Stimulated activated CD4-positive, alpha-beta T cell treated with anti-CD3 and anti-CD28 coated beads, TNF-alpha, amount 100 ng/mL, for 1 hour (primary cell): ENCODE results near the gene RTN4RL1.
A peak's percentile ranks its signal among the peaks of the same experiment; 100 is the strongest.

Experiments
- DNase-seq, 3 donors: peaks; one replicate each; pipeline ENCODE4 v3.0.0-alpha.2; 2020; ENCODE audit warnings: low read depth in 3 of 3, low spot score in 1 of 3

The RTN4RL1 gene

GRCh38 chr17:2025220-2025621 is at the start of gene RTN4RL1:
Gene RTN4RL1 (minus strand): TSS chr17:2025334. CDS start chr17:2024865, 469 bp downstream.
- DNase-seq: peak; percentile 42 to 57 (median 54)

GRCh38 chr17:2074919-2075318 is 49.8 kb upstream of the RTN4RL1 start:
- no peak for DNase-seq

GRCh38 chr17:2071455-2072281 is 46.5 kb upstream of the RTN4RL1 start:
- DNase-seq: no peak

GRCh38 chr17:2071024-2071385 is 45.9 kb upstream of the RTN4RL1 start:
- no peak for DNase-seq

- DNase-seq: no peak
Observed at GRCh38 chr17:2070241-2071023, 45.3 kb upstream of the RTN4RL1 start.

GRCh38 chr17:2068519-2069051 is 43.5 kb upstream of the RTN4RL1 start:
- DNase-seq: no peak

GRCh38 chr17:2068031-2068518 is 42.9 kb upstream of the RTN4RL1 start:
- no peak for DNase-seq

- no peak for DNase-seq
Observed at GRCh38 chr17:2067608-2068024, 42.5 kb upstream of the RTN4RL1 start.

- no peak for DNase-seq
Observed at GRCh38 chr17:2067048-2067561, 42.0 kb upstream of the RTN4RL1 start.

- no peak for DNase-seq
Observed at GRCh38 chr17:2065949-2066400, 40.8 kb upstream of the RTN4RL1 start.

GRCh38 chr17:2064980-2065785 is 40.0 kb upstream of the RTN4RL1 start:
- peak in 1 of 3 donors; percentile 50 for DNase-seq

GRCh38 chr17:2064520-2064971 is 39.4 kb upstream of the RTN4RL1 start:
- no peak for DNase-seq

- DNase-seq: no peak
Observed at GRCh38 chr17:2064147-2064489, 39.0 kb upstream of the RTN4RL1 start.

- no peak for DNase-seq
Observed at GRCh38 chr17:2063261-2064146, 38.4 kb upstream of the RTN4RL1 start.

GRCh38 chr17:2062571-2063183 is 37.5 kb upstream of the RTN4RL1 start:
- DNase-seq: no peak

GRCh38 chr17:2061441-2061958 is 36.4 kb upstream of the RTN4RL1 start:
- DNase-seq: no peak

GRCh38 chr17:2060681-2061440 is 35.7 kb upstream of the RTN4RL1 start:
- DNase-seq: no peak

- DNase-seq: no peak
Observed at GRCh38 chr17:2060385-2060658, 35.2 kb upstream of the RTN4RL1 start.
